Lower leg skin (tissue), 3 donors: ENCODE measurements around the gene SPACA7.

Experiments
- POLR2A ChIP-seq, 2 donors: fragments of 450-650 bp; IDR thresholded peaks; one replicate each; pipeline ENCODE4 v1.6.1; 2016 to 2017; ENCODE audit warnings: antibody characterized with exemption in 2 of 2, mild to moderate bottlenecking in 1 of 2, moderate library complexity in 1 of 2
- TF ChIP-seq, protein P1 (sequence below), 3 donors: fragments of 450-650 bp; IDR thresholded peaks; one replicate each; pipeline ENCODE4 v1.5.1; 2016; ENCODE audit warnings: antibody characterized with exemption in 3 of 3, mild to moderate bottlenecking in 3 of 3, moderate library complexity in 2 of 3

DNA sequence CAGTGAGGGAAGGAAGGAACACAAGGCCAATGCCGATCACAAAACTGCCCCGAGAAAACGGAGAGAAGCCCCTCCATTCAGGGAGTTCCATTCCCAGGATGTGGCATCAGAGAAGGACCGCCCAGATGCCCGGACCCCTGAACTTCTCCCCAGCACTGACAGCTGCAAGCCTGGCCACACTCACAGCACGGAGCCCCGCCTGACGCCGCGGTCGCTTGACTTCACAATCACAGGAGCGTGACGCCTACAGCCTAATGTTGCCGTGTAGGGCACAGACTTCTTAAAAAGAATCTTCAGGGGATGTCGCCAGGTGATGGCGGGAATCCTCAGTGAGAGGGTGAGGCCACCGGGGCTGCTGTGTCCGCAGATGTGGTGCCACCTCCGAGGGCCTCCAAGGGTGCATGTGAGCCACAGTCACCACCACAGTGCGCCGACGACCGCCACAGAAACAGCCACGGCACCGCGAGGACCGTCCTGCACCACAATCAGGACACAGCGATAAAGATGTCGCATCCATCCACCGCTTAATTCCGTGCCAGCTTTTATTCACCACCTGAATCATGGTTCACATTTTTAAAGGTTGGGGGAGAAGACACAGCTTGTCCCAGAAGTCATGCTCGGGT, 77.2 kb downstream of the SPACA7 start:
- TF ChIP-seq, protein P1, sequence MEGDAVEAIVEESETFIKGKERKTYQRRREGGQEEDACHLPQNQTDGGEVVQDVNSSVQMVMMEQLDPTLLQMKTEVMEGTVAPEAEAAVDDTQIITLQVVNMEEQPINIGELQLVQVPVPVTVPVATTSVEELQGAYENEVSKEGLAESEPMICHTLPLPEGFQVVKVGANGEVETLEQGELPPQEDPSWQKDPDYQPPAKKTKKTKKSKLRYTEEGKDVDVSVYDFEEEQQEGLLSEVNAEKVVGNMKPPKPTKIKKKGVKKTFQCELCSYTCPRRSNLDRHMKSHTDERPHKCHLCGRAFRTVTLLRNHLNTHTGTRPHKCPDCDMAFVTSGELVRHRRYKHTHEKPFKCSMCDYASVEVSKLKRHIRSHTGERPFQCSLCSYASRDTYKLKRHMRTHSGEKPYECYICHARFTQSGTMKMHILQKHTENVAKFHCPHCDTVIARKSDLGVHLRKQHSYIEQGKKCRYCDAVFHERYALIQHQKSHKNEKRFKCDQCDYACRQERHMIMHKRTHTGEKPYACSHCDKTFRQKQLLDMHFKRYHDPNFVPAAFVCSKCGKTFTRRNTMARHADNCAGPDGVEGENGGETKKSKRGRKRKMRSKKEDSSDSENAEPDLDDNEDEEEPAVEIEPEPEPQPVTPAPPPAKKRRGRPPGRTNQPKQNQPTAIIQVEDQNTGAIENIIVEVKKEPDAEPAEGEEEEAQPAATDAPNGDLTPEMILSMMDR (IDR thresholded peaks at IDR 0.05): no peak
- no peak for TF ChIP-seq POLR2A (IDR thresholded peaks at IDR 0.05)
